Stimulated activated CD8-positive, alpha-beta memory T cell treated with anti-CD3 and anti-CD28 coated beads, Interleukin-4, amount 100 ng/mL, for 4 hours (primary cell): Measurements from ENCODE around the gene JAKMIP1.

ENCODE experiments used
- DNase-seq, 2 donors: peaks; one replicate each; pipeline ENCODE4 v3.0.0-alpha.2; 2020; ENCODE audit warnings: low read depth in 2 of 2, low spot score in 1 of 2

JAKMIP1 gene

DNA sequence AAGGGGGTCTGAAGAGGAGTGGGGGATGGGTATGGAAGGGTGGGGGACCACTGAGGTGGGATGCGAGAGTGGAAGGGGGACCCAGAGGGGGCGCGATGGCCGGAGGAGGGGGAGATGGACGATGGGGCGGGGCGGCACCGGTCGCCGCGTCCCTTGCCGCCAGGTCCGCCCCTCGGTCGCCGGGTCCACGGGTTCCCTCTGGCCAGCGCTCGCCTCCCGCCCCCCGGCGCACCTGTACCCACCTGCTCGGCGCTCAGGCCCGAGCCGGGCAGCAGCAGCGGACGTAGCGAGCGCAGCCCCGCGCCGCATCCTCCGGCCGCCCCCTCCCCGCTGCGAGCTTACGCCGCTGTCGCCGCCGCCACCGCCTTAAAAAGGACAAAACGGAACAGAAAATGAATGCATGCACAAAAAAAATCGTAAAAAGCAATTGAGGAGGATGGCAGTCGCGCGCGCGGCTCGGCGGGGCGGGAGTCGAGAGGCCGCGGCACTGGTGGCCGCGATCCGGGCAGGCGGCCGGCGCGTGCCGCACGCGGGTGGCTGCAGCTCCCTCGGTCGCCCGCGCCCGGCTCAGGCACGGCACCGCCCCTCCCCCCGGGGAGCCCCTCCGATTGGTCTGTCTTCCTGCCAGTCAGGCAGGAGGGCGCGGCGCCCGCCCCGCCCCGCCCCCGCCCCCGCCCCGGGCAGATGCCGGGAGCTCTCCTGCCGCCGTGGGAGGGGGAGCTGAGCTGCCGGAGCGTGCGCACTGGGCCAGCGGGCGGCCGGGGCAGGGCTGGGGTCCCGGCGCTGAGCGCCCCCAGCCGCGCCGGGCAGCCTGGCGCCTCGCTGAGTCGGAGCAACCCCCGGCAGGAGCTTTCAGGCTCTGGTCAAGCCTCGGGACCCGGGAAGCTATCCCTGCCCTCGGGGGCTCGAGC is at the start of gene JAKMIP1:
Gene JAKMIP1 (minus strand): TSS at position 539 of the 911 bp plus-strand sequence. CDS start 87,699 bp downstream, outside the sequence.
- DNase-seq: peak; percentile 72

- DNase-seq: no peak
Measured at GRCh38 chr4:6248394-6248793, 48.0 kb upstream of the JAKMIP1 start.

DNA sequence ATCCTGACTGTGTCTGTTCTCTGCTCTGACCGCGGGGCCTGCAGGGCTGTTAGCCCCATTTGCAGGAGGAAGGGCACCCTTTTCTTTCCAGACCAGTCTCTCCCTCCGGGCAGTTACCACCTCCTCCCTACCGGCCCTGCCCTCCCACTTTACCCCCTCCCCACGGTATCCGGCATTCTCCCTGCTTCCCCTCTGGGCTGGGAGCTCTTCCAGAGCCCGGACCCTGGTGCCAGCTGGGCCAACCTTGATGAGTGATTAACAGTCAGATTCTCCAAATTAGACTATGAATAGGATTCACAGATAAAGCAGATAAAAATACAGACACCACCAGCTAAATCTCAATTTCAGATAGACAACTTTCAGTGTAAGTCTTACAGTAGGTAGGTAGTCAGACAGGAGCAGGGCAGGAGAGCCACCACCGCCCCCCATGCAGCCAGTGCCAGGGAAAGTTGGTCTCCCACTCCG is 45.9 kb upstream of the JAKMIP1 start:
- DNase-seq: no peak

GRCh38 chr4:6245246-6246169 is 45.2 kb upstream of the JAKMIP1 start:
- no peak for DNase-seq

DNA sequence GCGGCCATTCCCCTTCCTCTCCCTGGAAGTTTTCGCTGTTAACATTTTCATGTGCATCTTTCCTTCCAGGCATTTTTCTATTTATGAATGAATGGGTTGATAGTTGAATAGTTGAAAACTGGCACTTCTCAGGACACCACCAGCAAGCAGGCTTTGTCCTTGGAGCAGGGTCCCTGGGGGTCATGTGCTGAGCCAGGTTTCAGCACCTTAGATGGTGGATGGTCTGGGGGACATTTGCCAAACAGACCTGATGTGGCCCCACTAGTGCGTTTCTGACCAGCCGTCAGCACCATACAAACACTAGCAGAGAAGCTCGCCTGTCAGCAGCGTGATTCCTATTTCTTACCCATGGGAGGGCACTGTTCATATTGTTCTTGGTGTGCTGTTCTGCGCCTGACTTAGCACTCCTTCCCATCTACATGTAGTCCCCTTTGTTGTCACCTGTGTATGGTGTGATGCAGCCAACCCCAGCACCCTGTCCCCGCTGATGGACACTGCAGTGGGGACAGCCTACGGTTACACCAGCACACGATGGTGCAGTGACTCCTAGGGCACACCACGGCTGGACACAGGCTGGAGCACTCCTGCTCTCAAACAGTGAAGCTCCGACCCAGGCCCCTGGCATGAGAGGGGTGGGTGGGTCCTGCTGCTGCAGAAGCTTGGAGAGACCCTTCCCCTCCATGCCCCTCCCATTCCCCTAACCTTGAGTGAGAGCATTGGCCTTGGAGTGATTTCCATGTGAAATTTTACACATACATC is 42.1 kb upstream of the JAKMIP1 start:
- DNase-seq: no peak

DNA sequence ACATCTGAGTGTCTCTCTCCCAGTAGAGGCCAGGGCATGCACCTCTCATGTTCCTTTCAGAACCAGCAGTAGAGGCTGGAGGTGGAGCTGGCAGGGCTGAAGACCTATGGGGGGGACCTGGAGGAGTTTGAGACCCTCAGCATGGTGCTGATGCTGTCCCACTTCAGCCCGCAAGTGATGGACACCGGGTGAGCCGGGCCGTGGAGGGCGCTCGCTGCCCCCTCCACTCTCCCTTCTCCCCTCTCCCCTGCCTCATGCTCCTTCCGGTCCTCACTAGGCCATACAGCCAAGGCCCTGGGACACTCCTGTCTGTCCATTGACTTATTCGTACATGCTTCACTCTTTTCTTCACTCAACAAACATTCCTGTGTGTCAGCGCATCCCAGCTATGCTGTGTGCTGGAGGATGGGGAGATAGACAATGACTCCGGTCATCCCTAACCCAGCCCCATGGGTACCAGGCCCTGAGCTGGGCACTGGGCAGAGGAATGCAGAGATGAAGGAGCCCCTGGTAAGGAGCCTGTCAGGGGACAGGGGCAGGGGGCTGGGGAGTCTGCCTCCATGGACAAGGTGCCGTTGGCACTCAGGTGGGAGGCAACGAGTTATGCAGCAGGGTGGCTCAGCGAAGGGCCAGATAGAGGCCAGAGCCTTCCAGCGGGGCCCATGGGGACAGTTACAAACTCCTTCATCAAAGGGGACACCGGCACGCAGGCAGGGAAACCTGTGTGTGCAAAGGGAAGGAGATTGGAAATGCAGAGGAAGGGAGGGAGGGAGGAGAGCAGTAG is 40.9 kb upstream of the JAKMIP1 start:
- no peak for DNase-seq

DNA sequence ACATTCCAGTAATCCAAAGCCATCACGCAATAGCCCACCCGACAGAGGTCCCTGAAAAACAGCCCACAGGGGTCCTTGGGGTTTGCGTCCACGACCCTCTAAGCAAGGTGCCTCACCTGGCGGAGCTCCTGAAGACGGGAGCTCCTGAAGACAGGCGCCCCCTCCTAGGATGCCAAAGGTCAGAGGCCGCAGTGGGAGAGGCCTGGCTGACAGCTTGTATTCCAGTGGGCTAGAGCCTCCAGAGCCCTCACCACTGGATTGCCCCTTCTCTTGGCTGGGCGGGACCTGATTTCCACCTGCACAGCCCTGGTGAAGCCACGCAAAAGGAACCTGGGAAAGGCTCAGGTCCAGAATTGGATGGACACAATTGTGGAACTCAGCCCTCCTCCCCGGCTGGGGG is 39.6 kb upstream of the JAKMIP1 start:
- no peak for DNase-seq

GRCh38 chr4:6239486-6239885 is 39.1 kb upstream of the JAKMIP1 start:
- no peak for DNase-seq

- DNase-seq: no peak
Measured at GRCh38 chr4:6236816-6237390, 36.6 kb upstream of the JAKMIP1 start.

- no peak for DNase-seq
Measured at GRCh38 chr4:6235901-6236640, 35.7 kb upstream of the JAKMIP1 start.

GRCh38 chr4:6235012-6235411 is 34.7 kb upstream of the JAKMIP1 start:
- DNase-seq: no peak

- DNase-seq: no peak
Measured at GRCh38 chr4:6233929-6234328, 33.6 kb upstream of the JAKMIP1 start.

GRCh38 chr4:6232836-6233785 is 32.8 kb upstream of the JAKMIP1 start:
- DNase-seq: no peak

DNA sequence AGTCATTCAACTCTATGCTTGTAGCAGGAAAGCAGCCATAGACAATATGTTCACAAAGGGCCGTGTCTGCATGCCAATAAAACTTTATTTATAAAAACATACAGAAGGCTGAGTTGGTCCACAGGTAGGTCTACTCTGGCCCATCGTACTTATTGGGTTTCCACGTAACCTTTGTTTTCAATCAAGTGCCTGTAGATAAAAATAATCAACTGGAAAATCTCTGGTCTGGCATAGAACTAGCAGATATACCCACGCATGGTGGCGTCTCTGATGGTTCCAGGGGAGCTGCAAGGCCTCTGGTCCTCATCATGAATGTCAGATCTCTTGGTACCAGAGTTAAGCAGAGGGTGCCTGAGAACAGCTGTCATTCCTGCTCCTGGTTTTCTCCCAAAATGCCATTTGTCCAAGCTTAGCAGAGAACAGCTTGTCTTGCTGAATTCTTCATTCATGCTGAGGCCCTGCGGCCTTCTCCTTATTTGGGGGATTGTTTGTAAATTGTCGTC is 31.4 kb upstream of the JAKMIP1 start:
- DNase-seq: no peak

- DNase-seq: no peak
Measured at GRCh38 chr4:6230827-6231662, 30.7 kb upstream of the JAKMIP1 start.

DNA sequence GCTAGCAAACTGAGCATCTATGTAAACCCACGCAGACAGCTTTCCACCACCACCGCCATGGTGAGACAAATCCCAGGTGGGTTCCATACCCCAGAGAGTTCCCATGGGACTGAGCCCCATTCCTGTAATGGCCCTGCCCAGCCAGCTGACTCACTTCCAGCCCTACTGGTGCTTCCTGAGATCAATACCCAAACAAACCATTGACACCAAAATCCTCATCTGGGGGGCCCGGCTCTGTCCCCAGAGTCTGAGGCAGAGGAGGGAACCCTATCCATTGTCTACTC is 30.1 kb upstream of the JAKMIP1 start:
- DNase-seq: no peak
